T-helper 17 cell (primary cell): ENCODE results near the gene TTC39A. TPM values are rescaled to one million over a fixed set of nuclear protein-coding genes. Genes with fewer than 3 reads are reported as not detected.

Source experiments
- ATAC-seq: fragments of 150-1000 bp; cut with Tn5 transposase; 2 replicates; pipeline ENCODE4 v1.10.0; 2021; ENCODE audit warnings: mild to moderate bottlenecking, moderate library complexity
- DNase-seq, 3 donors: peaks; one replicate each; pipeline versions ENCODE4 v3.0.0 to v3.0.0-alpha.2; 2020 to 2021
- H3K9me3 ChIP-seq: one replicate; pipeline ENCODE4 v1.7.0; 2013; ENCODE audit warnings: low read length, mild to moderate bottlenecking; ENCODE audit not compliant: control insufficient read depth, poor library complexity, severe bottlenecking
- H3K27ac Mint-ChIP-seq: one replicate; pipeline ENCODE4 v1.8.0; 2022; ENCODE audit warnings: mild to moderate bottlenecking, moderate library complexity, mixed read lengths
- H3K27me3 Mint-ChIP-seq: one replicate; pipeline ENCODE4 v1.8.0; 2022; ENCODE audit warnings: mixed read lengths
- H3K36me3 Mint-ChIP-seq: one replicate; pipeline ENCODE4 v1.8.0; 2022; ENCODE audit warnings: low read depth, mixed read lengths
- H3K4me1 Mint-ChIP-seq: one replicate; pipeline ENCODE4 v1.8.0; 2022; ENCODE audit warnings: mild to moderate bottlenecking, mixed read lengths
- H3K4me3 Mint-ChIP-seq: one replicate; pipeline ENCODE4 v1.8.0; 2022; ENCODE audit warnings: mild to moderate bottlenecking, moderate library complexity, mixed read lengths
- total RNA-seq, 4 donors: library from RNA in 2 of 4; stranded (reverse) in 2 of 4; gene quantifications; one replicate each; pipeline ENCODE4 v1.2.3 and lab custom pipeline; 2022 to 2026

The TTC39A gene
- total RNA-seq, 2 donors from 2014 or later = not detected

DNA sequence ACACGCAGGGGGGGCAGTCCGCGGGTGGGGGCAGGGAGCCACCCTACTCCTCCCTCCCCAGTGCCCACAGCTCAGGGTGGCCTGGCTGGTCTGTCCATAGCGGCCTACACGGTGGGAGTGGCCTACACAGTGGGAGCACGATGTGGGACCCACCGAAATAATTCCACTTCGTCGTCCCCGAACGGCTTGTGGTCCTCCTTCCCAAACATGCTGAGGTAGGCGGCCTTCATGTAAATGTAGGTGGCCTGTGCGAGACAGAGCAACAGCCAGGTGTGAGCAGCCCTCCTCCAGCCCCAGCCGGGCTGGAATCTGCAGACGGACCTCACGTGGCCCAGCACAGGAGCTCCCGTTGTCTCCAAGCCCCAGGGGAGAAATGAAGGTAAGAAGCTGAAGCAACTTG lies 34.4 kb downstream of the TTC39A start:
- no peaks in the 10 kb centered on the region for H3K36me3 Mint-ChIP-seq
- no peaks in the 10 kb centered on the region for H3K9me3 ChIP-seq
- DNase-seq = no peak
- H3K27me3 Mint-ChIP-seq = peaks cover 7% of the 10 kb centered on the region
- H3K4me3 Mint-ChIP-seq = no peak overlapping the region
- H3K4me1 Mint-ChIP-seq = peaks cover 22% of the 10 kb centered on the region
- no peak overlapping the region for H3K27ac Mint-ChIP-seq
- ATAC-seq = no peak

DNA sequence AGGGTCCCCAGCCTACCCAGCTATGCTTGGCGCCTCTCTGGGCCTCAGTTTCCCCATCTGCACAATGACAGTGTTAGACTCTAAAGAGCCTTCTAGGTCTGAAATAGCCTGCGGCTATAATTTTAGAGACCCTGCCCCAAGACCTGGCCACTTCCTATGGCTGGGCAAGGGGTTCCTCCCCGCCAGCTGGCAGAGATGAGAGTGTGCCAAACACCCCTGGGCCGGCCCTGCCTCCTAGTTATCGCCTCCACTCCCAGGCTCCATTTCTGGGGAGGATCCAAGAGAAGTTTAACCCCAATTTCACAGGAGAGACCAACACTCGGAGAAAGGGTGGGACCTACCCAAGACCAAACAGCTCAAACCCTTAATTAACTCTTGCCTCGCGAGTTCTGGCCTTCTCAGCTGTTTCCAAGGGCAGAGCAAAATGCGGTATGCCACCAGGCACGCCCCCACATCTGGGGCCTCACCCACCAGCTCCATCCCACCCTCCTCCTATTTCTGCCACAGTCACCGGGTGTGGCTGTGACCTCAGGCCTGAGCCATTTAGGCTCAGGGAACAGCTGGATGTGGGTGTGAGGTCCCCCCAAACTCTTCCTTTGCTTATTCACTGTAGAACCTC lies 35.7 kb downstream of the TTC39A start:
- Mint-ChIP-seq H3K27me3 (peaks cover 7% of the 10 kb centered on the region), H3K27ac (no peak overlapping the region)
- DNase-seq = no peak

DNA sequence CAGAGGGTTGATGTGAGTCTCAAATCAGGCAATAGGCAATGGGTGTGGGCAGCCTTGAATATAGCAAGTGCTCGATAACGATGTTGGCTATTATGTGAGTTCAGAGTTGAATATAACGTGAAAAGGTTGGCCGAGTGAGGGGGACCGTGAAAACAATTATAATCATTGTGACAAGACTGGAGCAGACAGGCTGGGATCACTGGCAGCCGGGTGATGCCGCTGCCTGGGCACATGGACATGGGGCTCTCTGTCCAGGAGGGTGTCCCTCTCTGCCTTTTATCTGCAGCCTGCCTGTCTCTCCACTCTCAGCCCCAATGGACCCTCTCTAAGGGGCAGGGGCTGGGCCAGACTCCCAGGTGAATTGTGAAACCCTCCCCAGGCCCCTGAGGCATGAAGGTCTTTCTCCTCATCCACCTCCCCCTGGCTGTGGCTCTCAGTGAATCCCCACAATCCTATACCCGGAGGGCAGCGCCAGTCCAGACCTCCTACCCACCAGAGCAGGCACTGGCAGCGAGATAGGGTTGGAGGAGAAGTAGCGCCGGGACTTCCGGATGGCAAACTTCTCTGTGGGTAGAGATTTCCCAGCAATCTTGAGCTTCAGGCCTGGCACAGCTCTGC lies 36.4 kb downstream of the TTC39A start:
- H3K4me3 Mint-ChIP-seq = no peak overlapping the region
- H3K9me3 ChIP-seq = no peaks in the 10 kb centered on the region
- ATAC-seq (no peak), DNase-seq (no peak)
- peaks cover 24% of the 10 kb centered on the region for H3K4me1 Mint-ChIP-seq
- peaks cover 6% of the 10 kb centered on the region for H3K36me3 Mint-ChIP-seq
- peaks cover 7% of the 10 kb centered on the region for H3K27me3 Mint-ChIP-seq
- peak overlapping the region; percentile 37 for H3K27ac Mint-ChIP-seq

More for the DNA sequence above, 35.7 kb downstream of the TTC39A start:
- Mint-ChIP-seq H3K36me3 (no peaks in the 10 kb centered on the region), H3K4me3 (no peak overlapping the region), H3K4me1 (peaks cover 22% of the 10 kb centered on the region)
- no peak for ATAC-seq
- no peaks in the 10 kb centered on the region for H3K9me3 ChIP-seq

DNA sequence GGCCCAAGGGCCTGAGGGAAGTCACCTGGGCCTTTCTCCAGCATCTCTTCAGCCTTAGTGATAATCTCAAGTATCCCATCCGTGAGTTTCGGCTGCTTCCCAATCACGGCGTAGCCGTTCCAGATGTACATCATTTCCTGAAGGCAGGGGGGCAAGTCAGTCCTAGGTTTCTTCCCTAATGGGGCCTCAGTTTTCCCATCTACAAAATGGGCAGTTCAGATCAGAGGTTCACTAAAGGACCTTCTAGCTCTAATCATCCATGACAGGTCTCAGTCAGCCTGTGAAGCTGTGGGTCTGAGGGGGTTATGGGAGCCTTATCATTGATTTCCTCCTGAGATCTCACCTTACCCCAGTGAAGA lies 39.9 kb downstream of the TTC39A start:
- Mint-ChIP-seq H3K4me1 (peaks cover 6% of the 10 kb centered on the region), H3K4me3 (no peak overlapping the region), H3K36me3 (peaks cover 6% of the 10 kb centered on the region), H3K27ac (no peak overlapping the region), H3K27me3 (no peaks in the 10 kb centered on the region)
- ATAC-seq = no peak
- no peaks in the 10 kb centered on the region for H3K9me3 ChIP-seq
- DNase-seq = no peak

DNA sequence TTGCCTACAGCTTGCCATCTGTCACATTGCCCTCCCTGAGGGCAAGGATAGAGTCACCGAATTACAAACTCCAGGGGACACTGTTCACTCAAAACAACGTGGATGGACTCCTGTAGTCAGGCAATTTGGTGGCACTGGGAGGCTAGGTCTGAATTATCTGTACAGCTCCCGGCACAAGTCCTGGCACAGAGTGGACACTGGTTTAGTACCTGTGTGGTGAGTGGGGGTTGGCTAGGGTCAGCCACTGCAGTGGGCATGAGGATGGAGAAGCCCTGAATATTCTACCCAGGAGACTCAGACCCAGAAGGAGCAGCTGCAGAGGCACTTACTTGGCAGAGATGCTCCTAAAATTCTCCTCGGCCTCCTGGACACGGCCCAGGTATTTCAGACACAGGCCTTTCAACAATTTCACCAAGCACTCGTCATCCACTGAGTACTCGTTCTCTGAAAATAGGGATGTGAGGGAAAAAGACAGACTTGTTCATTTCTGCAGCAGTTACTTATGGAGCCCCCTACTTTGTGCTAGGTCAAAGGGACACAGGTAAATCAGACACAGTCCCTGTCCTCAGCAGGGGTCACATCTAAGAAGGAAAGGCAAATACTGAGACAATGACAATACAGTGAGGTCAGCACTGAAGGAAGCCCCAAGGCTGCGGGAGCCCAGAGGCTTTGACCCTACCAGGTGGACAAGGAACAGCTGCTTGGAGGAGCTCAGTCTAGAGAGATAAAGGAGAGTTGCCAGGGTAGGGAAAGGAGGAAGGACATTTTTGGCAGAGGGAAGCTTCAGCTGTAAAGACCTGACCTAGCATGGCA lies 40.5 kb downstream of the TTC39A start:
- no peaks in the 10 kb centered on the region for H3K9me3 ChIP-seq
- Mint-ChIP-seq H3K27me3 (no peaks in the 10 kb centered on the region), H3K27ac (peak overlapping the region; percentile 72), H3K36me3 (peaks cover 6% of the 10 kb centered on the region), H3K4me3 (peak overlapping the region; percentile 0), H3K4me1 (peaks cover 4% of the 10 kb centered on the region)
- ATAC-seq (no peak), DNase-seq (no peak)

DNA sequence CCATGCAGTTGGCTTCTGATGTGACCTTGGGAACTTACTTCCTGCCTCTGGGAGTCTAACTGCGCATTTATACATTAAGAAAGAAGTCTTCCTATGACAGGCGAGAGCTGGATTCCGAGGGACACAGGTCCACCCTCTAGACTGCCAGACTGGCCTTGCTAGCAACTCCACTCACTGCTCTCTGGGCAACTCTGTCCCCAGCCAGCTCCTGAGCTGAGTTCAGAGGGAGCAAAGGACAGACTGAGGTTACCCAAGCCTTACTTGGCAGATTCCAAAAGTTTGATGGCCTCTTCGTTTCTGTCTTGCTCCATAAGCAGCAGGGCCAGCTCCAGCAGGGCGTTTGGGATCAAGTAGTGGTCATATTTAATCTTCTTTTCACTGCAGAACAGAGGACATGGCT lies 41.8 kb downstream of the TTC39A start:
- H3K4me1 Mint-ChIP-seq = peaks cover 4% of the 10 kb centered on the region
- ATAC-seq = no peak
- peaks cover 6% of the 10 kb centered on the region for H3K36me3 Mint-ChIP-seq
- H3K27ac Mint-ChIP-seq = no peak overlapping the region
- H3K27me3 Mint-ChIP-seq = no peaks in the 10 kb centered on the region
- DNase-seq = no peak
- no peak overlapping the region for H3K4me3 Mint-ChIP-seq
- no peaks in the 10 kb centered on the region for H3K9me3 ChIP-seq

DNA sequence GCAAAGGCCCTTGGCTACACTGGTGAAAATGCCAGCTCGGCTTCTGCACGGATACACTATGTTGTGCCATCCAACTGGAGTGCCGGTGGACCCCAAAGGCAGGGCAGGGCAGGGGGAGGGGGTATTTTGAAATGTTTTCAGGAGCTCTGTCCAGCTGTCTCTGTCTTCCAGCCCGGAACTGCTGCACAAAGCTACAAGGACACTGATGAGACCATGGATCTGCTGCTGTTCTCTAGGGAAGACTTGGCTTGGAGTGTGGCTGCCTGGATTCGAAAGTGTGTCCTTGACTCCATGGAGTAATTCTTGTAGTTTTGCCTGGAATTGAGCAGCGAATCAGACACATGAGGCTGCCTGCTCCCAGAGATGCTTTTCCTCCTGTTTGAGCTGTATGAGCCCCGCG lies 42.4 kb downstream of the TTC39A start:
- no peak overlapping the region for H3K27ac Mint-ChIP-seq
- no peak for ATAC-seq

DNA sequence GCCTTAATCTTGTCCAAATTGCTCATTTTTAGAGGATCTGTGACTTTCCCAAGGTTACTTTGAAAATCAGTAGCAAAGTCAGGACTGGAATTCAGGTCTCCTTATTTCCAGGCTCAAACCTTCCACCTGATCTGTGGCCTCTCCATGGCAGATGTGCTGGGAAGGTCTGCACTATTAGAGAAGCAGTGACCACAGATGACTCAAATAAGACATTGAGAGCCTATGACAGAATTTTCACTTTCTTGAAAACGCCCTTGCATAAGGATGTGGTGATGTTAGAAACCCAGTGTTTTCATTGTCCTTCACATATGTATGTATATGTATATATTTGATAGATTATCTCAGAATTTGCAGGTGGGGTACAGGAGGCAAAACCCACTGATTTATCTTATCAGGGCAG lies 45.3 kb downstream of the TTC39A start:
- no peaks in the 10 kb centered on the region for H3K27me3 Mint-ChIP-seq
- H3K4me3 Mint-ChIP-seq = no peak overlapping the region
- peaks cover 9% of the 10 kb centered on the region for H3K4me1 Mint-ChIP-seq
- no peak for ATAC-seq
- no peak overlapping the region for H3K27ac Mint-ChIP-seq
- DNase-seq = no peak
- H3K9me3 ChIP-seq = no peaks in the 10 kb centered on the region
- peaks cover 6% of the 10 kb centered on the region for H3K36me3 Mint-ChIP-seq

More for the DNA sequence above, 42.4 kb downstream of the TTC39A start:
- Mint-ChIP-seq H3K4me1 (peaks cover 4% of the 10 kb centered on the region), H3K4me3 (no peak overlapping the region), H3K36me3 (peaks cover 6% of the 10 kb centered on the region), H3K27me3 (no peaks in the 10 kb centered on the region)
- DNase-seq = no peak
- no peaks in the 10 kb centered on the region for H3K9me3 ChIP-seq

DNA sequence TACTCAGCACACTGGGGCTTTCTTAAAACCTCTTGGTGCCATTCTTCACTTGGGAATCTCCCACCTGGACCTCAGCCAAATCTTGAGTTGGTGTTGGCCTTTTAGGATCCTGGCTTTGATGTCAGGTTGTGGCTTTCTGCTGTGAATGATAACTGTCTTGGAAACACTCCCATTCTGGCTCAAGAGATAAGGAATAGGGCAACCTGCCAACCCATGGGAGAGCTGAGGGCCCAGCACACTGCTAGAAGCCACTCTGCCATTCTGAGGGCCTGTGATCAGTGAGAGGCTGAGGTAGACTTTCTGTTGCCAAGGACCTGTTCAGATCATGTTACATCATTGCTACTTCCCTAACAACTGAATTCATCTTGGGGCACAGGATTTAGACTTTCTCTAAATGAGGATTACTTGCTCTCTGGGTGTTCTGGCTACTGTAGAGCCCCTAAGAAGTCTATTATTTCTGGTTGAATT lies 45.8 kb downstream of the TTC39A start:
- Mint-ChIP-seq H3K4me1 (peaks cover 9% of the 10 kb centered on the region), H3K36me3 (peaks cover 5% of the 10 kb centered on the region), H3K27ac (no peak overlapping the region), H3K27me3 (no peaks in the 10 kb centered on the region), H3K4me3 (no peak overlapping the region)
- ATAC-seq (peak; percentile 26), DNase-seq (no peak)
- H3K9me3 ChIP-seq = no peaks in the 10 kb centered on the region

DNA sequence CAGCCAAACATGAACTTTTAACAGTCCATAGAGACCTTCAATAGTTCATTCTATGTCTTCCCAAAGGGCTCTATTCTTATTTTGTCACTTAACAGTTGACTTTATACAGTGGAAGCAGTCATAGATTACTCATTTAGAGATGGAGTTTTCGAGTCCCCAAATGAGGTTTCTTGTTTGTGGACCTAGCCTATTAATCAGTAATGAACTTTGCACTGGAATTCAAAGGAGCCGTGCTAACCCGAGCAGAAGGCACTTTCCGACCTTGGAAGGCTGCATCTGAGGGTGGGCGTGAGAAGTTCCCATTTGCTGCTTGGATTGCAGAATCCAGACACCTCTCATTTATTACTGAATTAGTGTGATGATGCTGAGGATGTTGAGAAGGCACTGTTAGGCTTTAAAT lies 46.4 kb downstream of the TTC39A start:
- Mint-ChIP-seq H3K4me1 (peaks cover 6% of the 10 kb centered on the region), H3K36me3 (no peaks in the 10 kb centered on the region), H3K27me3 (no peaks in the 10 kb centered on the region), H3K4me3 (no peak overlapping the region), H3K27ac (no peak overlapping the region)
- ATAC-seq = no peak
- DNase-seq = no peak
- no peaks in the 10 kb centered on the region for H3K9me3 ChIP-seq

DNA sequence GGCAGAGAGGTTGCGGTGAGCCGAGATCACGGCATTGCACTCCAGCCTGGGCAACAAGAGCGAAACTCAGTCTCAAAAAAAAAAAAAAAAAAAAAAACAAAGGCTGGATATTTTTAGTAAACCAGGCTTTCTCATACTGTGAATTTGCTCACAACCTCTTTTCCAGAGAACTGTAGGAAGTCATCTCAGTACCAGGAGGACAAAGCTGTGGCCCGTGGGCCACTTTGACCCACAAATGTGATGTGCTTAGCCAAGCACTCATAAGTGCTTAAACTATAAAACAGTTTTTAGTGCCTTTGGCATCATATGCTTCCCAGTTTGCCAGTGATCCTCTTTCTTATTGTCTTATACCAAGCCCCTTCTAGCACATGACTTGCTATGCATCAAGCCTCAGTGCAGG lies 47.8 kb downstream of the TTC39A start:
- H3K27me3 Mint-ChIP-seq = no peaks in the 10 kb centered on the region
- DNase-seq (no peak), ATAC-seq (no peak)
- no peaks in the 10 kb centered on the region for H3K36me3 Mint-ChIP-seq
- no peaks in the 10 kb centered on the region for H3K9me3 ChIP-seq
- H3K4me1 Mint-ChIP-seq = peaks cover 6% of the 10 kb centered on the region
- no peak overlapping the region for H3K4me3 Mint-ChIP-seq
- H3K27ac Mint-ChIP-seq = no peak overlapping the region

DNA sequence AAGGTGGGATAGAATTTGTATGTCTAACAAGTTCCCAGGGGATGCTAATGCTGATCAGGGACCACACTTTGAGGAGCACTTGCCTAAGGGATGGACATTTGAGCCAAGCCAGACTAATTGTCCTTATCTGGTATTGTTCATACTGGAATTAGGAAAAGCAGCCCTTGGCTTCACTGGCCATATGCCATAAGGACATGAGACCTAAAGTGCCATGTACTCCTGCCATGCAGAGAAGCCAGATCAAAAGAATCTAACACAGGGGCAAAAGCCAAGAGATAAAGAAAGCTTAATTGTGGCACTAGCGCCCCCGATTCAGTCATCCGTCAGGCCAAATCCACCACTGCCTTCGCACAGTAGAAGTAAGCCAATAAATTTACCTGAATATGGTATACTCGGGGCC lies 48.6 kb downstream of the TTC39A start:
- Mint-ChIP-seq H3K4me3 (no peak overlapping the region), H3K4me1 (peaks cover 6% of the 10 kb centered on the region), H3K36me3 (no peaks in the 10 kb centered on the region), H3K27me3 (no peaks in the 10 kb centered on the region), H3K27ac (no peak overlapping the region)
- ATAC-seq (no peak), DNase-seq (no peak)
- H3K9me3 ChIP-seq = no peaks in the 10 kb centered on the region

DNA sequence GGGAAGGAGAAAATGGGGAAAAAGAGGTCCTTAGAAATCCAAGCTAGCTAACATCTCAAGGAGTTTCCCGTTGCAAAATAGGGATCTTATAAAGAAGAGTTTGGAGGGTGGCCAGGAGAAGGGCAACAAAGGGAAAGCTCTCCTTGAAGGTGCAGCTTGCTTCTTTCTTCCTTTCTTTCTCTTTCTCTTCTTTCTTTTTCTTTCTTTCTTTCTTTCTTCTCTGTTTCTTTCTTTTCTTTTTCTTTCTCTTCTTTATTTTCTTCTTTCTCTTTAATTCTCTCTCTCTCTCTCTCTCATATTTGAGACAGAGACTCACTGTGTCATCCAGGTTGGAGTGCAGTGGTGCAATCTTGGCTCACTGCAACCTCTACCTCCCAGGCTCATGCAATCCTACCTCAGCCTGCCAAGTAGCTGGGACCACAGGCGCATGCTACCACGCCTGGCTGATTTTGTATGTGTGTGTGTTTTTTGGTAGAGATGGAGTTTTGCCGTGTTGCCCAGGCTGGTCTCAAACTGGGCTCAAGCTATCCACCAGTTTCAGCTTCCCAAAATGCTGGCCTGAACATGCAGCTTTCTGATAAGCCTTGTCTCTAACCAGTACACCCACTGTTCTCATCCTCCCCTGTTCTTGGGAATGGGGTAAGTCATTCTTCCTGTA lies 49.9 kb downstream of the TTC39A start:
- Mint-ChIP-seq H3K27ac (peak overlapping the region; percentile 71), H3K4me1 (peaks cover 6% of the 10 kb centered on the region), H3K27me3 (no peaks in the 10 kb centered on the region), H3K36me3 (no peaks in the 10 kb centered on the region), H3K4me3 (no peak overlapping the region)
- ATAC-seq (no peak), DNase-seq (no peak)
- H3K9me3 ChIP-seq = no peaks in the 10 kb centered on the region
